HG02938 (cell line): ENCODE measurements around the gene ACSL6.
"Not testable (repeated sequence)": the region's sequence is repeated elsewhere in the genome, so short reads cannot be mapped to it uniquely, and the experiment has no call there.

Experiments
- ATAC-seq: cut with Tn5 transposase; IDR thresholded peaks from one replicate; pipeline ENCODE4 v1.9.1; 2021; ENCODE audit warnings: mild to moderate bottlenecking, moderate library complexity; ENCODE audit not compliant: unreplicated experiment

ACSL6 gene

GRCh38 chr5:131947445-131947844 is 64.0 kb downstream of the ACSL6 start:
- ATAC-seq, result no peak

- no peak for ATAC-seq
These were observed 65.8 kb downstream of the ACSL6 start, which contains the start of gene MEIKIN for GRCh38 chr5:131945551-131946168. Gene MEIKIN (minus strand): TSS chr5:131945663. CDS start chr5:131945505, 158 bp downstream.

- no peak for ATAC-seq
These were observed 66.5 kb downstream of the ACSL6 start for GRCh38 chr5:131944702-131945550.

GRCh38 chr5:131943916-131944315 is 67.5 kb downstream of the ACSL6 start:
- ATAC-seq, result no peak

- ATAC-seq, result no peak
These were observed 69.4 kb downstream of the ACSL6 start for GRCh38 chr5:131942016-131942415.

- no peak for ATAC-seq
These were observed 71.6 kb downstream of the ACSL6 start for GRCh38 chr5:131939690-131940345.

- no peak for ATAC-seq
These were observed 79.2 kb downstream of the ACSL6 start for GRCh38 chr5:131932235-131932634.

- ATAC-seq, result no peak
These were observed 82.5 kb downstream of the ACSL6 start for GRCh38 chr5:131928957-131929356.

GRCh38 chr5:131926168-131926567 is 85.3 kb downstream of the ACSL6 start:
- ATAC-seq, result no peak

- no peak for ATAC-seq
These were observed 95.0 kb downstream of the ACSL6 start for GRCh38 chr5:131916481-131916880.

- ATAC-seq, result no peak
These were observed 97.0 kb downstream of the ACSL6 start for GRCh38 chr5:131914472-131914871.

GRCh38 chr5:131913603-131914002 is 97.9 kb downstream of the ACSL6 start:
- no peak for ATAC-seq

- ATAC-seq, result no peak
These were observed 104.8 kb downstream of the ACSL6 start for GRCh38 chr5:131906668-131907067.

GRCh38 chr5:131902266-131902665 is 109.2 kb downstream of the ACSL6 start:
- not testable (repeated sequence) for ATAC-seq
